ENCODE measurements around the gene CNNM1.

GRCh38 chr10:99292159-99292558 is 37.0 kb upstream of the CNNM1 start:
- TF ChIP-seq CTCF (IDR thresholded peaks at IDR 0.05) (no peak), POLR2A (IDR thresholded peaks at IDR 0.05) (no peak)

All from lower leg skin (tissue), 3 donors.